ENCODE measurements around the gene INMT.

GRCh38 chr7:30765408-30765807, 13.5 kb downstream of the INMT start:
- TF ChIP-seq EP300 (IDR thresholded peaks at IDR 0.05) (no peak), POLR2AphosphoS5 (IDR thresholded peaks at IDR 0.05) (no peak), CTCF (IDR thresholded peaks at IDR 0.05) (no peak), POLR2A (IDR thresholded peaks at IDR 0.05) (no peak)
